H1 (cell line): Measurements from ENCODE around the gene ARHGAP6. TPM values are rescaled to one million over a fixed set of nuclear protein-coding genes. Genes with fewer than 3 reads are reported as not detected.

Source experiments
- CHD7 ChIP-seq: fragments of 300-600 bp; sonication (generic); IDR thresholded peaks from 2 replicates; pipeline ENCODE4 v1.7.1; 2012; ENCODE audit warnings: low read length, moderate library complexity, mild to moderate bottlenecking, inconsistent platforms; ENCODE audit not compliant: insufficient replicate concordance
- JUN ChIP-seq: IDR thresholded peaks from 2 replicates; pipeline ENCODE4 v1.6.1; 2011; ENCODE audit warnings: low read depth, mild to moderate bottlenecking, improper control_type of control experiment, low read length
- MAFK ChIP-seq: IDR thresholded peaks from 2 replicates; pipeline ENCODE4 v1.6.1; 2012; ENCODE audit warnings: low read depth, mild to moderate bottlenecking, improper control_type of control experiment, low read length
- POU5F1 ChIP-seq: IDR thresholded peaks from 2 replicates; pipeline ENCODE4 v1.6.1; 2011; ENCODE audit warnings: low read depth, mild to moderate bottlenecking, low read length, moderate library complexity
- SP2 ChIP-seq: IDR thresholded peaks from 2 replicates; pipeline ENCODE4 v1.6.1; 2012; ENCODE audit warnings: mild to moderate bottlenecking, low read length, inconsistent platforms
- SRF ChIP-seq: IDR thresholded peaks from 2 replicates; pipeline ENCODE4 v1.6.1; 2011; ENCODE audit warnings: mild to moderate bottlenecking, low read depth, low read length, moderate library complexity
- polyA plus RNA-seq, 7 experiments: library from polyadenylated mRNA; depleted of rRNA in 3 of 7; stranded (reverse) in 5 of 7; unstranded in 2 of 7; fragments of >200 nt in 5 of 7; fragments of 200-250 nt in 2 of 7; gene quantifications; 1 replicate in 5 of 7; 2 replicates in 1 of 7; 4 replicates in 1 of 7; pipeline versions ENCODE4 v1.2.1 to v1.2.3, GENCODE V29; 2011 to 2013; ENCODE audit warnings: missing spikeins in 2 of 7, mixed read lengths in 2 of 7
- total RNA-seq: library from RNA; stranded (reverse); fragmentation: NEBNext Ultra II Directional; extraction: Animal tissue kit (Norgen Biotek cat#: 25700); gene quantifications from 2 replicates; pipeline ENCODE4 v1.2.1, GENCODE V29; 2021

ARHGAP6 gene
- total and polyA plus RNA-seq, 2 of the 8 experiments (the other 6 are each of a cell fraction or from before 2014, with no cell fraction given): 0.35 to 0.82 TPM

- no peak for TF ChIP-seq CHD7
- no peak for TF ChIP-seq SRF
- no peak for TF ChIP-seq MAFK
- TF ChIP-seq POU5F1: no peak
- no peak for TF ChIP-seq JUN
- no peak for TF ChIP-seq SP2
- TF ChIP-seq, all 59 proteins: peak for 0
Observed at GRCh38 chrX:11113731-11114130, 552.0 kb downstream of the ARHGAP6 start (continued).
